AG04450 (cell line): ENCODE data around the gene MSANTD7. TPM values are rescaled to one million over a fixed set of nuclear protein-coding genes. Genes with fewer than 3 reads are reported as not detected.

Experiments used
- CTCF ChIA-PET: fragments of 300-600, 350-600 bp; formaldehyde crosslinking; extraction: SDS; loops from one replicate; lab custom pipeline; 2022; ENCODE audit warnings: antibody characterized with exemption, inconsistent platforms; lab: Charles Lee
- POLR2A ChIA-PET: fragments of 350-600 bp; formaldehyde crosslinking; extraction: SDS; loops from one replicate; lab custom pipeline; 2021; ENCODE audit warnings: antibody characterized with exemption, inconsistent platforms; lab: Yijun Ruan, JAX
- DNase-seq: peaks from one replicate; pipeline ENCODE4 v3.0.0-alpha.2; 2011; ENCODE audit warnings: low read depth, low spot score
- H3K27ac ChIP-seq: one replicate; pipeline ENCODE4 v1.5.1; 2012; ENCODE audit warnings: low read depth, low read length, control low read depth
- H3K27me3 ChIP-seq: one replicate; pipeline ENCODE4 v1.6.0; 2012; ENCODE audit warnings: low read length; ENCODE audit not compliant: control insufficient read depth, insufficient read depth
- H3K4me3 ChIP-seq: 2 replicates; pipeline ENCODE4 v1.5.1; 2011; ENCODE audit warnings: mild to moderate bottlenecking, low read depth, low read length, control low read depth
- H3K9me3 ChIP-seq: 2 replicates; pipeline ENCODE4 v1.5.1; 2012; ENCODE audit warnings: low read length; ENCODE audit not compliant: control insufficient read depth, insufficient read depth
- CTCF ChIP-seq: IDR thresholded peaks from 2 replicates; pipeline ENCODE4 v1.5.1; 2011; ENCODE audit warnings: low read depth, low read length, control low read depth, inconsistent platforms
- polyA minus RNA-seq: library from RNA; depleted of rRNA, polyadenylated mRNA; stranded (reverse); fragments of >200 nt; gene quantifications from 2 replicates; pipeline ENCODE4 v1.2.3, GENCODE V29; 2011; rRNA and poly(A)+ RNA removed
- polyA plus RNA-seq: library from polyadenylated mRNA; depleted of rRNA; stranded (reverse); fragments of >200 nt; gene quantifications from 2 replicates; pipeline ENCODE4 v1.2.3, GENCODE V29; 2011; rRNA removed

The MSANTD7 gene
- polyA plus RNA-seq (5.2 and 5.7 TPM in 2 replicates), polyA minus RNA-seq (12.3 and 12.6 TPM in 2 replicates)

- Histone ChIP-seq H3K9me3 (peaks cover 7% of the 10 kb centered on the region; the same call in 1 of the 2 replicates), H3K27ac (peak within 1 kb of the TSS; percentile 87), H3K27me3 (no peaks in the 10 kb centered on the region), H3K4me3 (peak within 1 kb of the TSS; percentile 93)
- ChIA-PET POLR2A (interaction anchor here (0.5 to 2.8 kb wide), 10 partner anchors 10 to 676 kb away, joined by 3 to 23 read pairs (median 4); partner anchors contain the start of gene SUV39H2), CTCF (interaction anchor here (0.6 to 3.8 kb wide), 6 partner anchors 15 to 677 kb away, joined by 3 to 22 read pairs (median 4); no protein-coding TSS in a partner anchor)
- peak; percentile 99 for DNase-seq
- TF ChIP-seq CTCF, result no peak
Measured at GRCh38 chr10:14837757-14838581, at the start of gene MSANTD7, which contains the start of the genes CDNF and HSPA14. TSS of gene MSANTD7 (plus strand) at chr10:14838306. CDS start at chr10:14842285, 3,979 bp downstream. TSS of gene CDNF (minus strand) at chr10:14838037. CDS start at chr10:14837946, 91 bp downstream. TSS of gene HSPA14 (plus strand) at chr10:14838306. CDS start at chr10:14838403, 97 bp downstream.

GRCh38 chr10:14798636-14799035 is 39.5 kb upstream of the MSANTD7 start:
- ChIA-PET CTCF (no interaction called here), POLR2A (no interaction called here)
- Histone ChIP-seq H3K4me3 (no peak overlapping the region), H3K27ac (no peak overlapping the region), H3K9me3 (no peaks in the 10 kb centered on the region), H3K27me3 (peaks cover 28% of the 10 kb centered on the region)
- no peak for TF ChIP-seq CTCF
- DNase-seq, result no peak

GRCh38 chr10:14800397-14800796 is 37.7 kb upstream of the MSANTD7 start:
- ChIA-PET POLR2A (no interaction called here), CTCF (no interaction called here)
- Histone ChIP-seq H3K27ac (no peak overlapping the region), H3K4me3 (no peak overlapping the region), H3K27me3 (peaks cover 28% of the 10 kb centered on the region), H3K9me3 (no peaks in the 10 kb centered on the region)
- TF ChIP-seq CTCF, result no peak
- DNase-seq, result no peak

GRCh38 chr10:14801723-14802122 is 36.4 kb upstream of the MSANTD7 start:
- POLR2A ChIA-PET, result no interaction called here
- Histone ChIP-seq H3K27ac (no peak overlapping the region), H3K9me3 (no peaks in the 10 kb centered on the region), H3K27me3 (peaks cover 28% of the 10 kb centered on the region), H3K4me3 (no peak overlapping the region)
- peak; percentile 24; the same call in 1 of the 2 replicates for TF ChIP-seq CTCF
- DNase-seq, result no peak
- CTCF ChIA-PET, result no interaction called here

- TF ChIP-seq CTCF, result no peak
- H3K4me3 ChIP-seq, result no peak overlapping the region
- ChIA-PET CTCF (no interaction called here), POLR2A (no interaction called here)
- H3K27ac ChIP-seq, result no peak overlapping the region
- no peak for DNase-seq
- no peaks in the 10 kb centered on the region for H3K9me3 ChIP-seq
- peaks cover 28% of the 10 kb centered on the region for H3K27me3 ChIP-seq
Measured at GRCh38 chr10:14803827-14804226, 34.3 kb upstream of the MSANTD7 start.
